Stimulated activated CD8-positive, alpha-beta memory T cell treated with anti-CD3 and anti-CD28 coated beads, Interleukin-7, amount 100 ng/mL, for 1 hour (primary cell): ENCODE data around the gene PLAAT1.

ENCODE experiments used
- DNase-seq, 2 donors: peaks; one replicate each; pipeline ENCODE4 v3.0.0-alpha.2; 2020; ENCODE audit warnings: low read depth in 2 of 2

PLAAT1 gene

DNA sequence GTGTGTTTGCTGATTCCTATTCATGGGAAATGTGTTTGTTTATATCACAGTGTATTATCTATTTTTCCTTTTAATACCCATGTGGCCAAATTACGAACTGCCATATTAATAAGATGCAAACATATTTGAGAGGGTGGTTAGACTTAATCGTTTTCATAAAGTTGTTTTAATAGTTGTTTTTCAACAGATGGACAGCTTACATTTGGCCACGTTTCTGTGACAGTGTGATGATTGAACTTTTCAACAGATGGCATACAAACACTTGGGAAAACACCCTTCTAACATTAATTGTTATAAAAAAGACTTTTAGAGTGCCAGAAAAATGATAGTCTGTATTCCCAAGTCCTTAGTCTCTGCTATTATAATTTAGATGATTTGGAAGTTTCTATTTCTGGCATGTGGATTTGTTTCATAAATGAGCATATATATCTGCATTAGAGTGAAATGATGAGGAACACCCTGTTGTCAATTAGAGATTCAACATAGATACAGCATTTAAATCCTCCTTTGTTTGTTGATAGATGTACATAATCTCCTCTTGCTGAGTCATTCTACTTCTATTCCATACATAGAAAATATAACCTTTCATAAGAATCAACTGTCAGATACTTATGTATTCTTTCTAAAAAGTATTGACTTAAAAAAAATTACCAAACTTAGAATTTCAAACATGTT, 13.1 kb downstream of the PLAAT1 start:
- no peak for DNase-seq

DNA sequence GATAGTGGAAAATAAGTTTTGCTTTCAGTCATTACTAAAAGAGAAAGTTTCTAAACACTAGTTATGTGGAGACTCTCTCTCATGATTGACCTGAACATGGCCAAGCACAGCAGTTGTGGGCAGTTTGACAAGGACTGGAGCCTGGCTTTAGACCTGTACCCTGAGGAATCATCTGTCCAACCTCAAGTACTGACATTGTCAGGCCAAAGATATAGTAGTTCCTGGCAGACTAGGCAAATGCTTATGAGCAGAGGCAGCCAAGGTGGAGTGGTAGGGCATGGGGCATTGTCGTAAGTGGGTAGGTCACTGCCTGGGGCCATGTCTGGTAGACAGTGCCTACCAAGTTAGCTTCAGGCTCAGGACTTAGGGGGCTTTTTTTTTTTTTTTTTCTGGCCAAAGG, 20.9 kb downstream of the PLAAT1 start:
- DNase-seq, result no peak

DNA sequence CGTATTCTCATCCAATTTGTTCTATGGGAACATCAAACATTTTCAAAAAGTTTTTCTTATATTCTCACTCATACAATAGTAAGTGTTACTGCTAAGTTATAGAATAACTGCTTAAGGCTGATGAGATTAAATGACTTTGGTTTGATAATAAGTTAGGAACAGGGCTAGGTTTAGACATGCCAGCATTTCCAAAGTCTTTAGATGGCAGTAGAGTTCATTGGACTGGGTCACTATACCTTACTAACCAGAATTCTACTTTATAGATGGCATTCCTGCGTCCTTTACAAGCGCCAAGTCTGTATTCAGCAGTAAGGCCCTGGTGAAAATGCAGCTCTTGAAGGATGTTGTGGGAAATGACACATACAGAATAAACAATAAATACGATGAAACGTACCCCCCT, 21.7 kb downstream of the PLAAT1 start:
- DNase-seq, result no peak

DNA sequence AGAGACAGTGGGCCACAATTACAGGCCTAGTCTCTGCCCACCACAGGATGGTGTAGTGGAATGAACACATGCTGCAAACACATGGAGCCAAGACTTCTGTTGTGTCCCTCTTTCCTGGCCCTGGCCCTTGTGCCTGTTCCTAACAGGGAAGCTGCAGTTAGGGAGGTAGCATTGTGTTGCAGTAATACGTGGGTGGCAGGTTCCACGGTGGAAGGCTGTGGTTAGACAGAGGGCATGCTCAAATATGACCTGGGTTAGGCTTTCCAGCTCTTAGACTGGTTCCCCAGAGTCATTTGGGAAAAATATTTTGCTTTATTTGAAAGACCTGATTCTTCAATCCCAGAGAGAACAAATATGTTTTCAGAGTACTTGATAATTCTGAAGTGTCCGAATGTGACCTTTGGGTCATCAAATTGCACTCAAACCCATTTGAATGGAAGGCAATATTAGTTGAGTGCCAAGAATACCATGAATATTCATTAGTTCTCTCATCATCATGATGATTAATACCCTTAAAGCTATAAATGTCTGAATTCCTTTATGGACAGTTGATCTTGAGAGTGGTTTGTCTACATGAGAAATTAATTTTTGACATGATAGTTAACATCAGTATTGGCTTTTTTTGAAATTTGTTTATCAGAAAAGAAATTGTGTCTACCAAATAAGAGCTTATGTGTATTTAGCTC, 28.5 kb downstream of the PLAAT1 start:
- DNase-seq, result no peak

DNA sequence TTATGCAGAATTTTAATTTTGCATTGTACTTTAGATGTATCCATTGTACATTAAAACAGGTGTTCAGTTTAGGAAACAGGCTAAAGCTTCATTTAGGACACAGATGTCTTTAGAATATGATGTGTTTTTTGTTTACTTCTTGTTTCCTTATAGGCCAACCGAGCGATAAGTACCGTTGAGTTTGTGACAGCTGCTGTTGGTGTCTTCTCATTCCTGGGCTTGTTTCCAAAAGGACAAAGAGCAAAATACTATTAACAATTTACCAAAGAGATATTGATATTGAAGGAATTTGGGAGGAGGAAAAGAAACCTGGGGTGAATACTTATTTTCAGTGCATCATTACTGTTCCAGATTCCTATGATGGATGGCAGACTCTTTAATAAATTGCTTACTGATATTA, 29.4 kb downstream of the PLAAT1 start:
- DNase-seq, result no peak

DNA sequence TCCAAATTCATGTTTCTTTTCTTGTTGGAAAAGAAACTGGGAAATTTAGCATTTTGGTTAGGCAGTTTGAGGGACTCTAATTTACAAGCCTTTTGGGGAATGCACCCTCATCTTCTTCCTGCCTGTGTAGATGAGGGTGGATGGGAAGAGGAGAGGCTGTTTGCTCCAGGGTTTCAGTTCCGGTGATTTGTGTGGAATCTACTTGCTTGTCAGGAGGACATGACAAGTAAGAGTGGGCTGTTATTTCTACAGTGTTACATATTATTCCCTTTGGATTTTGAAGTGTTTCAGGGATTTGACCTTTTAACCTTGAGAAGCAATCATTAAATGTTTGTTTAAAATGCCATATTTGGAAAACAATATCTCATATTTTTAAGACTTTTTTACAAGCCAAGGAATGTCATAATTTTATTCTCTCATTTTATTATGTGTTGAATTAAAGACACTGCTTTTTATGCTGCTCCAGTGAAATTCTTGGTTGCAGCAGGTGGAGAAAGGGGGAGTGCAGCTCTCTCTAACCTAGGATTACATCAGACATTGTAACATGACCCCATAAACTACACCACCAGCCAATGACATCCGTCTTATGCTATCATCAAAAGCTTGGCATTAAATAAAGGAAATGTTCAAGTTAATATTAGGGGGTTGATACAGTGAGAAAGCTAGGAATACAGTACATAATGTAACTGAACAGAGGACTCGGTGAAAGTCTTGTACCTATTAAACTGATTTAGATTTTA, 30.2 kb downstream of the PLAAT1 start:
- no peak for DNase-seq

DNA sequence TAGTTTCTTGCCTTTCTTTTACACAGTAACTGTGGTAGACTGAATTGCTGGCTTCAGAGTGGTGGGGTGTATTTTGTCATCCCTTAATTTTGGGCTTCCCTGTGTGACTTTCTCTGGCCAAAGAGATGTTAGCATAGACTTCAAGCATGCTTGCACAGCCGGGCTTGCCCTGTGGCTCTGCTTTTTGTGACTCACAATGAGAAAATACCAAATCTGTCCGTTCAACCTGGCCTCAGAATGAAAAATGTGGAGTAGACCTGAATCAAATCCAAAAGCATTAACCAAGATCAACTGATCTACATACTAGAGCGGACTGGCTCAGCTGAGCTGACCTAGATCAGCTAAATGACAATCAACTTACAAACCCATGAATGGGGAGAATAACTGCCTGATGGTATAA, 51.4 kb downstream of the PLAAT1 start:
- DNase-seq, result no peak

DNA sequence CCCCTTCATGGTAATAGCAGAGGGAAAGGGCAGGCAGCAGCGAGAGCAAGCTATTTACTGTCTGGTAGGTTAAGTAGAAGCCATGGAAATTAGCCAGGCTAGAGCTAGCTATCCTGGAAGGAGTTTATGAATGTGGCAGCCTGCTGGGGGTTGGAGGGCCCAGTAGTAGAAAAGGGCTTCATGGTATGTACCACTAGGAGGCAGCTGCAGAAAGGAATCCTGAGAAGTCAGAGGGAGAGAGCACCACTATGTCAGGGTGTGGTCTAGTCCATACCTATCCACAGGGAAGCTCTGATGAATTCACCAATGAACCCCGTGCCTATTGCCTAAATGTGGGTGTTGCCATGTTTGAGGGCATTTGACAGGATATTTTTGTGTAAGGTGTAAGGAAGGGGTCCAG, 55.0 kb downstream of the PLAAT1 start:
- no peak for DNase-seq

DNA sequence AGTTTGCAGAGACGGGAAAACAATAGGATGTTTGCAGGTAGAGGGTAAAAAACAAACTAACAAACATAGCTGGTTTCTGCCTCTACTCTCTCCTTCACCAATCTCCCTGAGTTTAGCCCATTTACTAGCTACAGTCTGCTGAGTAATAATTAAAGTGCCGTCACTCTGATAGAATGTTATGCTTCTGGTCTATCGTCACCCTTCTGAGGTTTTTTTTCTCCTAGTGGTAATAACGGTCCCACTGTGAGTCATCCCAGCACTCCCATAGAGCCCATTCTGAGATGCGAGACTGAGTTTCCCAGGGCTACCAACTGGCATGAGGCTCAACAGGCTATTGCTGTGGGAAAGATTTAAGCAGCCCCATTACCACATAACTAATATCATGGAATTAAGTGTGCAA, 56.4 kb downstream of the PLAAT1 start:
- no peak for DNase-seq

DNA sequence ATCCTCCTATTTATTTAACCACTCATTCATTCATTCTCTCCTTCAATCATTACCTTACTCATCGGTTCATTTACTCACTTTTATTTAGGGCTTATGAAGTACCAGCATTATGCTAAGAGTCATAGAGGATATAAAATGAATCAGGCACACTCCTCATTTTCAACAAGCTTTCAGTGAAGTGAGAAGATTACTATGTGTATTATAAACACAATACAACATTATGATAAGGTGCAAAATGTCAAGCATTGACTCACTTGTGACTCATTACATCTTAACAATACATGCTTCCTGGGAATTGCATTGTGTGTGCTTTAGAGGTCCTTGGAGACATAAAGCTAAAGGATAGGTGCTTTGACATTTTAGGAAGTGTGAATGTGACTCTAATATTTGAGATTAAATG, 60.4 kb downstream of the PLAAT1 start:
- no peak for DNase-seq

DNA sequence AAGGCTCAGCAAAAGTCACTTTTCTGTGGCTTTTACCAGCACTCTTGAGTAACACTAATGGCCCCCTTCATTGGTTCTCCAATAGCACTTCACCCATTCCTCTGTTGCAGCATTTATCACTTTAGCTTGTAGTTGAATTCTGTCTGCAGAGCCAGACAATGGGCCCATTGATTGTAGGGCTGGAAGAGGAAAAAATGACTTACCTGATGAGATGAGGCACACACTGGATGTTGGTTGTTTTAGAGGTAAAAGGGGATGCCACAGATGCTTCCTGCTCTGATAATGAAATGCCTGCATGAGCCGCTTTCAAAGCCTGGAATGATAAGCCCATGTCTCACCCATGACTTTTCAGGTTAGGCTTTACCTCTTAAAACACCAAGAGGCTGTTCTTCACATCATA, 64.3 kb downstream of the PLAAT1 start:
- DNase-seq, result no peak

DNA sequence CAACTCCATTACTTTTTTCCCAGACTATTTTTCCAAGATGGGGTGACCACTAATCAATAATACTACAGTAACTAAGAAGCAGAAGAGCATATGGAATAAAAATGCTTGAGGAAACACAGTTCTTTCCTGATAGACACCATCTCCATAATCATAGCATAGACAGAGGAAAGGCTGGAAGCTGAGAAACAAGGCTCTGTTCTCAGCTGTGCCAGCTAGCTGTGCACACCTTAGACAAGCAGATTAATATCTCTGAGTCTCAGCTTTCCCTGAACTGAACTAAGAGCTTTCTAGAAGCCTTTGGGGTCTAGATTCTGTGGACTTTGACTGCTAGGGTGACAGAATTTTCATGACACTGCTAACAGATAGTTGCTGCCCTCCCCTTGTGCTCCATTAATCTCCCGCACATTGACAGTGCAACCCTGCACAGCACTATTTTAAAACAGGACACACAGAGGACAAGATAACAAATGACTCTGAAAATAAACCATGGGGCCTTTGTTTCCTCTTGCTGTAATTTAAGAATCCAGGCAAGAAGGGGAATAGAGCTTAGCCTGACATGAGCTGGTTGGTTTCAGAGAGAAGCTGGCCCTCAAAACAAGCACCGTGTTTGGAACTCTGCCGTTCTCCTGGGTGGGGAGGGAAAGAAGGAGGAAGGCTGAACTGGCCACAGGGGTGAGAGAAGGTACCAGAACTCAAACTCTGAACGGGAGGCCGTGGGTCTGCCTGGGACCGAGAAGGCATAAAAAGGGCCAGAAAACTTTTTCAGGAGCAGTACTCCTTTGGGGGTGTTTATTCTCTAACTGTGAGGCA, 70.1 kb downstream of the PLAAT1 start:
- DNase-seq, result no peak

DNA sequence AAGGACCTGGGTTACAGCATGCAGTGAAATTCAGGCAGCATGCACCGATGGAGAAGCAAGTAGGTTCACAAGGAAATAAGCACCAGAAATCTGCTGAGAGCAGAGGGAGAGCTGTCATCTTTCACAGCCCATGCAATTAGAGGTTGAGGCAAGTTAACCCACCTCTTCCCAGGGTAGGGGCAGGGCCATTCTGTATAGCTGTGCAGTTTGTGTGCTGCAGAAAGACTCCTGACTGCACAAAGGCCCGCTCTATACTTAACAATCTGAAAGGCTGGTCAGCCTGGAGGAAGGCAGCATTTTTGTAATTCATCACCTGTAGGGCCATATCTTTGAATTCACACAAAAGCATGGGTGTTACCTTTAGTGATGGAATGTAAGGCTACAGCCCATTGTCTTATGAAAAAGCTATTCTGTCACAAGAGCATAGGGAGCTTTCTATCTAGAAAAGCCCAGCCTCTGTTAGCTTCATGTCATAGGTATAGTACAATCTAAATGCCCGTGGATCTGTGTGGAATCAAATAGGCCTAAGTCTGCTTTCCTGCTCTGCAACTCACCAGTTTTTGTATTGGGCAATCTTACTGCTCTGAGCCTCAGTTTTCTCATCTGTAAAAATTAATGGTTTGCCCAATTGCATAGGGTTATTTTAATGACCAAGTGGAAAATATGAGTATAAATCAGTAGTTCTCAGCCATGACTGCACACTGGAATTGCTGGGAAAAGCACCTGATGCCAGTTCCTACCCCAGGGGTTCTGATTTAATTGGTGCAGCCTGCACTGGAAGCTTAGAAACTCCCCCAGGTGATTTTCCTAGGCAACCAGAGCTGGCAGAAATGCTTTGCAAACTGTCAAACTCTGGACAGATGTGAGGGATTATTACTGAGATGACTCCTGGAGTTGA, 72.3 kb downstream of the PLAAT1 start:
- no peak for DNase-seq

DNA sequence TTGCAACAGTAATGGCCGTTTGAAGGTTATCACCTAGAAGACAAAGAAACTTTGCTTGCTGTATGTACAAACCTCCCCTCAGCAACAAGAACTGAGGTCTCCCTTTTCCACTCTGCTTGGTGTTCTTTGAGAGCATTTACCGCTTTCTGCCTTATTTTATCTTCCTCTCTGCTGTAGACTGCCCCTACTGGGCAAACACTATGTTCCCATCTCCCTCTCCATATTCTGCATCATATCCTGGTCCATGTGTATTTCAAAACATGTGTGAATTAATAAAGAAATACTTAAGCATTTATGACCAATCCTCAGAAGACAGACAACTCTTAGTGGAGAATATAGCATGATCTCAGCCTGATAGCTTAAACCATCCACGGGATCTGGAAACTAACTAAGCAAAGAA, 73.1 kb downstream of the PLAAT1 start:
- no peak for DNase-seq

DNA sequence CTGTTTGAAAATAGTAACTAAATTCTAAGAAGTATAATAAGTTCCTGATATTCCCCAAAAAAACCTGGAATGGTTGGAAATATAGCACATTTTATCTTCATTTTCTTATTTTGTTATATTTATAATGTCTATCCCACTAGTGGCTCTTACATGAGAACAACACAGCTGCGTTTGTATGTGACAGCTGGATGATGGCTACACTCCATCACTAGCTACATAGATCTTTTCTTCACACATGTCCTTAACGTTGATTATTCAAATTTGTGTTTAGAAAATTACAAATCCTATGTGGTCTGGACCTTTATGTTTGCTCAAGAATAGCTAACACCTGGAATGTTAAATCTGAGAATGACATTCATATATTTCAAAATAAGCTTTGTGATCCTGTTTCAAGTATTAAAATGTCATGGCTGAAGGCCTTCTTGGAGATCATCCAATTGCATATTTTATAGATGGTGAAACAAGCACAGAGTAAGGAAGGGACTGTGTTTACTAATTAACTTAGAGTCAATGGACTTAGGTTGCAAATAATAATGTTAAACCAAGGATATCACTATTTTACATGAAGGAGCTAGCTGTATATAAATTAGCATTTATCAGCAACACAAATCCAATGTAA, 76.8 kb downstream of the PLAAT1 start:
- no peak for DNase-seq
